ENCODE measurements around the gene MSANTD1.

MSANTD1 gene

DNA sequence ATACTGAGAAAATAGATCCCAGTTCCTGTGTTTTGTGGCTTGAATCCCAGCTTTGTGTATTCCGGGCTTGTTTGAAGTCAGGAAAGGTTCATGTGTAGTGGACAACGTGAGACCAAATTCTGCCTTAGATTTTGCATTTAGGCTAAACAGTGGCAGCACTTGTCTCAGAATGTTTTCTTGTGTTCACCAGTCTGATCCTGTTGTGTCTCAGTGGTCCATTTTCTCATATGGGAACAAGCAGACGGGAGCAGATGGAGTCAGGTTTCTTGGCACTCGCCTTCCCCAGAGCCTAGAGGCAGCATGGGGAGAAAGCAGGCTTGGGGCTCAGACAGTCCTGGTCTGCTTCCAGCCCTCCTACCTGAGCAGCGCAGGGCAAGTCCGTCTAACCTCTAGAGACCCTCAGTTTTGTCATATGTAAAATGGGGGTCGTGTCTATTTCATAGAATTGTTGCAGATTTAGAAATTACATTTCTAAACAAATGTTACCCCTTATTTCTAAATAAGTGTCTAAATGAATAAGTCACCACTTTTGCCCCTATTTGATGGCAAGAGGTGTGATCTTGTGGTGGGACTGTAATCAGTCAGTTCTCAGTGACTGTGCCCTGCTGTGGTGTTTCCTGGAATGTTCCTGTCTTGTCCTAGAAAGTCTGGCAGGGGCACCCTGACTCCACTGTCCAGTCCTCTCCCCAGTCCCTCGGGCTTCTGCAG, 28.3 kb upstream of the MSANTD1 start:
- Histone ChIP-seq H3K4me3 (ENCODE audit: insufficient read depth in 1 of 2, low read depth in 1 of 2, low read length in 2 of 2) (no peak overlapping the region), H3K23ac (ENCODE audit: low read length in 2 of 2) (no peak overlapping the region), H3K9me3 (ENCODE audit: control insufficient read depth, low read length) (no peaks in the 10 kb centered on the region), H3K27me3 (ENCODE audit: control insufficient read depth in 1 of 2, insufficient read depth in 1 of 2, low read length in 2 of 2) (no peaks in the 10 kb centered on the region), H3K36me3 (ENCODE audit: control insufficient read depth in 1 of 2, insufficient read depth in 2 of 2, low read depth in 1 of 2, low read length in 2 of 2) (peaks cover 77 to 95% of the 10 kb centered on the region in 2 experiments), H2BK15ac (ENCODE audit: low read depth, poor library complexity, severe bottlenecking) (no peak overlapping the region), H3K9ac (ENCODE audit: low read length) (no peak overlapping the region), H3K14ac (ENCODE audit: low read length in 2 of 2) (no peak overlapping the region), H3K4me1 (ENCODE audit: control insufficient read depth, insufficient read depth, low read depth, low read length) (no peaks in the 10 kb centered on the region), H2BK5ac (ENCODE audit: low read depth, low read length, poor library complexity, severe bottlenecking) (no peak overlapping the region), H2AK5ac (ENCODE audit: low read length, severe bottlenecking) (no peak overlapping the region), H2BK120ac (ENCODE audit: low read depth, low read length) (no peak overlapping the region), H3K4me2 (ENCODE audit: low read length, poor library complexity, severe bottlenecking) (no peak overlapping the region), H4K8ac (ENCODE audit: low read length) (no peak overlapping the region), H3K79me1 (replicated peaks; ENCODE audit: low read length, poor library complexity, severe bottlenecking) (peaks cover 3% of the 10 kb centered on the region), H3K4ac (ENCODE audit: low read depth in 1 of 2, low read length in 2 of 2) (no peak overlapping the region), H4K91ac (ENCODE audit: low read length) (no peak overlapping the region), H2BK12ac (ENCODE audit: low read length in 2 of 2) (no peak overlapping the region), H3K18ac (ENCODE audit: low read depth in 1 of 2, low read length in 2 of 2) (no peak overlapping the region), H3K27ac (ENCODE audit: low read length, poor library complexity, severe bottlenecking) (no peak overlapping the region), H2AFZ (ENCODE audit: low read depth, low read length) (no peak overlapping the region)
- DNase-seq = no peak
- WGBS = 92% methylated on average over 5 of the region's 8 CpGs

DNA sequence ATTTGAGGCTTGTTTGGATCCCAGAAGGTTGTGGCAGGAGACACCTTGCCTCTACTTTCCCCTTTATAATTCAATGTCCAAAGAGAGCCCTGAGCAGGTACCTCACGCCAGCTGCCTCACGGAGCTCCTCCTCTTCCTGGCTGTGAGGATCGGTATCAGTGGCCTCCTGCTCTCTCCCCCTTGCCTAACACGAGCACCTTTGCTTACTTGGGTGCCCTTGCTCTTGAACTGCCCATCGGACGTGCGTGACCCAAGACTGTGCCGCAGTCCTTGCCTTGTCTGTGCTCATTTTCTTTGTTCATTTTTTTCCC, 27.8 kb upstream of the MSANTD1 start:
- H3K9ac ChIP-seq (ENCODE audit: low read length) = no peak overlapping the region
- no peak overlapping the region for H3K18ac ChIP-seq (ENCODE audit: low read depth in 1 of 2, low read length in 2 of 2)
- H4K91ac ChIP-seq (ENCODE audit: low read length) = no peak overlapping the region
- no peaks in the 10 kb centered on the region for H3K9me3 ChIP-seq (ENCODE audit: control insufficient read depth, low read length)
- H2AK5ac ChIP-seq (ENCODE audit: low read length, severe bottlenecking) = no peak overlapping the region
- no peak overlapping the region for H3K27ac ChIP-seq (ENCODE audit: low read length, poor library complexity, severe bottlenecking)
- no peak overlapping the region for H3K23ac ChIP-seq (ENCODE audit: low read length in 2 of 2)
- no peak overlapping the region for H2BK15ac ChIP-seq (ENCODE audit: low read depth, poor library complexity, severe bottlenecking)
- WGBS = 94% methylated on average over 5 of the region's 8 CpGs
- H3K27me3 ChIP-seq (ENCODE audit: control insufficient read depth in 1 of 2, insufficient read depth in 1 of 2, low read length in 2 of 2) = no peaks in the 10 kb centered on the region
- no peaks in the 10 kb centered on the region for H3K4me1 ChIP-seq (ENCODE audit: control insufficient read depth, insufficient read depth, low read depth, low read length)
- no peak for DNase-seq
- no peak overlapping the region for H3K4me3 ChIP-seq (ENCODE audit: insufficient read depth in 1 of 2, low read depth in 1 of 2, low read length in 2 of 2)
- no peak overlapping the region for H2AFZ ChIP-seq (ENCODE audit: low read depth, low read length)
- no peak overlapping the region for H3K14ac ChIP-seq (ENCODE audit: low read length in 2 of 2)
- H4K8ac ChIP-seq (ENCODE audit: low read length) = no peak overlapping the region
- H3K36me3 ChIP-seq (ENCODE audit: control insufficient read depth in 1 of 2, insufficient read depth in 2 of 2, low read depth in 1 of 2, low read length in 2 of 2) = peaks cover 76 to 94% of the 10 kb centered on the region in 2 experiments
- no peak overlapping the region for H3K4me2 ChIP-seq (ENCODE audit: low read length, poor library complexity, severe bottlenecking)
- no peak overlapping the region for H3K4ac ChIP-seq (ENCODE audit: low read depth in 1 of 2, low read length in 2 of 2)
- no peak overlapping the region for H2BK5ac ChIP-seq (ENCODE audit: low read depth, low read length, poor library complexity, severe bottlenecking)
- H2BK120ac ChIP-seq (ENCODE audit: low read depth, low read length) = no peak overlapping the region
- peaks cover 3% of the 10 kb centered on the region for H3K79me1 ChIP-seq (replicated peaks; ENCODE audit: low read length, poor library complexity, severe bottlenecking)
- H2BK12ac ChIP-seq (ENCODE audit: low read length in 2 of 2) = no peak overlapping the region

DNA sequence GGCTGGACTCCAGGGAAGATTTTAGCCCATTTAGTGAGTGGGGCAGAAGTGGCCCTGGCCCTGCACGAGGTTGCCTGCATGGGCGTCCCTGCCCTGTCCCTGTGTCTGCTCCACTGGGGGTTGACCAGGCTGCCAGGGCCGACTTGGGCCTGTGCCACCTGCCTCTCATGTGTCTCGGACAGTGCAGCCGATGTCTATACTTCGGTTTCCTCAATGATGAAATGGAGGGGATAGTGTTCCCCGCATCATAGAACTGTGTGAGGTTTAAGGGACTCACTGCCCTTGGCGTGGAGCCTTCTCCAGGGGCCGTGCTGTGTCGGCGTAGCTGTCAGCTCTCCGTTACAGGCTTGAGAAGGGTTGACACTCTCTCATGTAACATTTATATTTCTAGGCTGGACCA, 27.0 kb upstream of the MSANTD1 start:
- H4K8ac ChIP-seq (ENCODE audit: low read length) = no peak overlapping the region
- H3K4me3 ChIP-seq (ENCODE audit: insufficient read depth in 1 of 2, low read depth in 1 of 2, low read length in 2 of 2) = no peak overlapping the region
- H3K14ac ChIP-seq (ENCODE audit: low read length in 2 of 2) = no peak overlapping the region
- H3K18ac ChIP-seq (ENCODE audit: low read depth in 1 of 2, low read length in 2 of 2) = no peak overlapping the region
- H2BK15ac ChIP-seq (ENCODE audit: low read depth, poor library complexity, severe bottlenecking) = no peak overlapping the region
- no peaks in the 10 kb centered on the region for H3K9me3 ChIP-seq (ENCODE audit: control insufficient read depth, low read length)
- DNase-seq = no peak
- 97% methylated on average over 12 of the region's 12 CpGs for WGBS
- no peaks in the 10 kb centered on the region for H3K27me3 ChIP-seq (ENCODE audit: control insufficient read depth in 1 of 2, insufficient read depth in 1 of 2, low read length in 2 of 2)
- no peak overlapping the region for H4K91ac ChIP-seq (ENCODE audit: low read length)
- H3K79me1 ChIP-seq (replicated peaks; ENCODE audit: low read length, poor library complexity, severe bottlenecking) = peaks cover 3% of the 10 kb centered on the region
- no peak overlapping the region for H3K9ac ChIP-seq (ENCODE audit: low read length)
- H2AFZ ChIP-seq (ENCODE audit: low read depth, low read length) = no peak overlapping the region
- H2BK12ac ChIP-seq (ENCODE audit: low read length in 2 of 2) = no peak overlapping the region
- H3K36me3 ChIP-seq (ENCODE audit: control insufficient read depth in 1 of 2, insufficient read depth in 2 of 2, low read depth in 1 of 2, low read length in 2 of 2) = peaks cover 80 to 98% of the 10 kb centered on the region in 2 experiments
- H3K4ac ChIP-seq (ENCODE audit: low read depth in 1 of 2, low read length in 2 of 2) = no peak overlapping the region
- no peak overlapping the region for H2AK5ac ChIP-seq (ENCODE audit: low read length, severe bottlenecking)
- no peak overlapping the region for H2BK120ac ChIP-seq (ENCODE audit: low read depth, low read length)
- no peak overlapping the region for H3K27ac ChIP-seq (ENCODE audit: low read length, poor library complexity, severe bottlenecking)
- H3K4me1 ChIP-seq (ENCODE audit: control insufficient read depth, insufficient read depth, low read depth, low read length) = no peaks in the 10 kb centered on the region
- no peak overlapping the region for H2BK5ac ChIP-seq (ENCODE audit: low read depth, low read length, poor library complexity, severe bottlenecking)
- no peak overlapping the region for H3K4me2 ChIP-seq (ENCODE audit: low read length, poor library complexity, severe bottlenecking)
- H3K23ac ChIP-seq (ENCODE audit: low read length in 2 of 2) = no peak overlapping the region

DNA sequence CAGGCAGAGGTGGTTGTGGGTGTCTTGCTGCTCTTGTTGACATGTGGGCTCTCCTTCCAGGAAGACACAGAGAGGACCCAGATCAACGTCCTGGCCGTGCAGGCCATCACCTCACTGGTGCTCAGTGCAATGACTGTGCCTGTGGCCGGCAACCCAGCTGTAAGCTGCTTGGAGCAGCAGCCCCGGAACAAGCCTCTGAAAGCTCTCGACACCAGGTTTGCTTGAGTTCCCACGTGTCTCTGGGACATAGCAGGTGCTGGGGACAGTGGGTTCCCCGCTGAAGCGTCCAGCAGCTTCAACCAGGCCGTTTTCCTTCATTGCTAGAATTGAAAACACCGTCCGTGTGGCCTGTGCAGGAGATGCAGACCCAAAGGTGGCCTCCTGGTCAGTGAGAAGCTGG, 25.6 kb upstream of the MSANTD1 start:
- no peak overlapping the region for H4K91ac ChIP-seq (ENCODE audit: low read length)
- H2BK12ac ChIP-seq (ENCODE audit: low read length in 2 of 2) = no peak overlapping the region
- H2BK15ac ChIP-seq (ENCODE audit: low read depth, poor library complexity, severe bottlenecking) = no peak overlapping the region
- H2AK5ac ChIP-seq (ENCODE audit: low read length, severe bottlenecking) = no peak overlapping the region
- no peak overlapping the region for H3K4ac ChIP-seq (ENCODE audit: low read depth in 1 of 2, low read length in 2 of 2)
- no peak overlapping the region for H4K8ac ChIP-seq (ENCODE audit: low read length)
- DNase-seq = no peak
- H3K36me3 ChIP-seq (ENCODE audit: control insufficient read depth in 1 of 2, insufficient read depth in 2 of 2, low read depth in 1 of 2, low read length in 2 of 2) = peaks cover 79 to 91% of the 10 kb centered on the region in 2 experiments
- H3K9me3 ChIP-seq (ENCODE audit: control insufficient read depth, low read length) = no peaks in the 10 kb centered on the region
- H3K14ac ChIP-seq (ENCODE audit: low read length in 2 of 2) = no peak overlapping the region
- H2AFZ ChIP-seq (ENCODE audit: low read depth, low read length) = no peak overlapping the region
- no peak overlapping the region for H3K4me2 ChIP-seq (ENCODE audit: low read length, poor library complexity, severe bottlenecking)
- H3K4me1 ChIP-seq (ENCODE audit: control insufficient read depth, insufficient read depth, low read depth, low read length) = peaks cover 2% of the 10 kb centered on the region
- no peak overlapping the region for H3K9ac ChIP-seq (ENCODE audit: low read length)
- H3K18ac ChIP-seq (ENCODE audit: low read depth in 1 of 2, low read length in 2 of 2) = no peak overlapping the region
- no peak overlapping the region for H3K23ac ChIP-seq (ENCODE audit: low read length in 2 of 2)
- H2BK120ac ChIP-seq (ENCODE audit: low read depth, low read length) = no peak overlapping the region
- H3K4me3 ChIP-seq (ENCODE audit: insufficient read depth in 1 of 2, low read depth in 1 of 2, low read length in 2 of 2) = no peak overlapping the region
- no peak overlapping the region for H3K27ac ChIP-seq (ENCODE audit: low read length, poor library complexity, severe bottlenecking)
- H3K79me1 ChIP-seq (replicated peaks; ENCODE audit: low read length, poor library complexity, severe bottlenecking) = peaks cover 3% of the 10 kb centered on the region
- H3K27me3 ChIP-seq (ENCODE audit: control insufficient read depth in 1 of 2, insufficient read depth in 1 of 2, low read length in 2 of 2) = no peaks in the 10 kb centered on the region
- 92% methylated on average over 11 of the region's 11 CpGs for WGBS
- no peak overlapping the region for H2BK5ac ChIP-seq (ENCODE audit: low read depth, low read length, poor library complexity, severe bottlenecking)

Data from mesenchymal stem cell (in vitro differentiated cells and primary cell).